Vagina (tissue), 2 donors: Measurements from ENCODE around the gene STX5. TPM values are rescaled to one million over a fixed set of nuclear protein-coding genes. Genes with fewer than 3 reads are reported as not detected.
"Not testable (repeated sequence)": the region's sequence is repeated elsewhere in the genome, so short reads cannot be mapped to it uniquely, and the experiment has no call there.

ENCODE experiments used
- DNase-seq, 2 donors: peaks; one replicate each; pipeline ENCODE4 v3.0.0-alpha.2; 2017; ENCODE audit errors: extremely low spot score in 2 of 2
- H3K27ac ChIP-seq: fragments of 200-600 bp; sonication (generic); one replicate; pipeline ENCODE4 v1.5.1; 2019
- H3K27me3 ChIP-seq: fragments of 200-600 bp; sonication (generic); one replicate; pipeline ENCODE4 v1.5.1; 2019
- H3K36me3 ChIP-seq, 2 donors: fragments of 200-600 bp; sonication (generic); one replicate each; pipeline ENCODE4 v1.5.1; 2017 to 2019
- H3K4me1 ChIP-seq: fragments of 200-600 bp; sonication (generic); one replicate; pipeline ENCODE4 v1.5.1; 2019
- H3K4me3 ChIP-seq, 2 donors: fragments of 200-600 bp; sonication (generic); 1 replicate in 1 of 2; 2 replicates in 1 of 2; pipeline ENCODE4 v1.5.1; 2016 to 2019
- H3K9me3 ChIP-seq: fragments of 200-600 bp; sonication (generic); one replicate; pipeline ENCODE4 v1.5.1; 2019
- POLR2A ChIP-seq, 2 donors: fragments of 450-650 bp; IDR thresholded peaks; one replicate each; pipeline ENCODE4 v1.6.1; 2017; ENCODE audit warnings: antibody characterized with exemption in 2 of 2, mild to moderate bottlenecking in 2 of 2, moderate library complexity in 2 of 2
- POLR2AphosphoS5 ChIP-seq, 2 donors: sonication (generic); formaldehyde crosslinking; IDR thresholded peaks; one replicate each; pipeline ENCODE4 v1.9.0; 2017; ENCODE audit warnings: antibody characterized with exemption in 2 of 2, mild to moderate bottlenecking in 2 of 2, low read depth in 1 of 2; ENCODE audit not compliant: insufficient read depth in 1 of 2
- intact Hi-C: fragments of 100-400 bp; cut with DNase I; formaldehyde crosslinking; loops from one replicate; pipeline ENCODE4 v1.15.1; 2023
- total RNA-seq: library from RNA; depleted of rRNA; stranded (reverse); fragments of >200 nt; gene quantifications from one replicate; pipeline ENCODE4 v1.2.3, GENCODE V29; 2016
- TF ChIP-seq, protein P1 (sequence below), 3 experiments: fragments of 450-650 bp in 2 of 3; fragments of 200-600 bp in 1 of 3; sonication (generic) in 1 of 3; IDR thresholded peaks; one replicate each; pipeline ENCODE4 v1.5.1; 2017 to 2019; ENCODE audit warnings: antibody characterized with exemption in 3 of 3, mild to moderate bottlenecking in 2 of 3, moderate library complexity in 2 of 3

STX5 gene
- total RNA-seq, 1 donor from 2014 or later = 35.6 TPM

GRCh38 chr11:62839050-62839945, 7.4 kb upstream of the STX5 start, which contains the start of gene WDR74:
WDR74 (minus strand) TSS chr11:62839590; CDS start chr11:62839570, 20 bp downstream.
- TF ChIP-seq POLR2AphosphoS5 (IDR thresholded peaks at IDR 0.05; ENCODE audit: insufficient read depth in 1 of 2, low read depth in 1 of 2) = peak; percentile 97 to 98
- TF ChIP-seq, protein P1, sequence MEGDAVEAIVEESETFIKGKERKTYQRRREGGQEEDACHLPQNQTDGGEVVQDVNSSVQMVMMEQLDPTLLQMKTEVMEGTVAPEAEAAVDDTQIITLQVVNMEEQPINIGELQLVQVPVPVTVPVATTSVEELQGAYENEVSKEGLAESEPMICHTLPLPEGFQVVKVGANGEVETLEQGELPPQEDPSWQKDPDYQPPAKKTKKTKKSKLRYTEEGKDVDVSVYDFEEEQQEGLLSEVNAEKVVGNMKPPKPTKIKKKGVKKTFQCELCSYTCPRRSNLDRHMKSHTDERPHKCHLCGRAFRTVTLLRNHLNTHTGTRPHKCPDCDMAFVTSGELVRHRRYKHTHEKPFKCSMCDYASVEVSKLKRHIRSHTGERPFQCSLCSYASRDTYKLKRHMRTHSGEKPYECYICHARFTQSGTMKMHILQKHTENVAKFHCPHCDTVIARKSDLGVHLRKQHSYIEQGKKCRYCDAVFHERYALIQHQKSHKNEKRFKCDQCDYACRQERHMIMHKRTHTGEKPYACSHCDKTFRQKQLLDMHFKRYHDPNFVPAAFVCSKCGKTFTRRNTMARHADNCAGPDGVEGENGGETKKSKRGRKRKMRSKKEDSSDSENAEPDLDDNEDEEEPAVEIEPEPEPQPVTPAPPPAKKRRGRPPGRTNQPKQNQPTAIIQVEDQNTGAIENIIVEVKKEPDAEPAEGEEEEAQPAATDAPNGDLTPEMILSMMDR (IDR thresholded peaks at IDR 0.05) = no peak
- peak in 1 of 2 donors; percentile 94 for TF ChIP-seq POLR2A (IDR thresholded peaks at IDR 0.05)
- Histone ChIP-seq H3K27me3 (no peaks in the 10 kb centered on the region), H3K4me1 (peaks cover 37% of the 10 kb centered on the region), H3K27ac (peak within 1 kb of the TSS; percentile 97), H3K4me3 (peak within 1 kb of the TSS; percentile 58 to 88), H3K9me3 (no peaks in the 10 kb centered on the region), H3K36me3 (peaks cover 0 to 14% of the 10 kb centered on the region in 2 donors)
- intact Hi-C loops = loop anchor here (5.0 to 10.0 kb wide), 2 partner anchors 37 to 54 kb away; partner anchors contain the start of gene TMEM179B
- DNase-seq = peak in 1 of 2 donors; percentile 97

DNA sequence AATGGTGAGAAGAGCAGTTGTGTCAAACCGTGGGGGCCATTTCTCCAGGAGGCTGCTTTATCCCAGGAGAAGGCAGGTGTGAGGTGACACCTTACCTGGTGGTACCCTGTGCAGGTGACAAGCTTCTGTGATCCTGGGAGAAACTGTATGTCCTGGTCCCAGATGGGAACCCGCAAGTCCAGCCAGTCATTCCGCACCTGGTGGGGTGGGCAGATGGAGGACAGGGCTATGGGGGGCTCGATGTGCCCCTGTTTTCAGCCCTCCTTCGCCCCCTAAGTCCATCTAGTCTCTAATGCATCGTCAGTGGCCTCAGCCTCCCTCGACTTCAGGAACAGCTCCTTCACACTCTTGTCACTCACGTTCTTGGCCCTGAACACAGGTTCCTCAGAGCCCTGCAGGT, 3.5 kb upstream of the STX5 start:
- intact Hi-C loops = loop anchor here (5.0 to 10.0 kb wide), 2 partner anchors 33 to 51 kb away; partner anchors contain the start of gene TMEM179B
- Histone ChIP-seq H3K9me3 (no peaks in the 10 kb centered on the region), H3K27ac (no peak overlapping the region)

GRCh38 chr11:62832336-62833234, 734 bp upstream of the STX5 start, which contains the start of gene TEX54:
TEX54 (minus strand) TSS chr11:62832841.
- Histone ChIP-seq H3K9me3 (no peaks in the 10 kb centered on the region), H3K36me3 (peaks cover 0 to 14% of the 10 kb centered on the region in 2 donors), H3K4me3 (peak within 1 kb of the TSS; percentile 96 to 99), H3K4me1 (peaks cover 59% of the 10 kb centered on the region), H3K27me3 (no peaks in the 10 kb centered on the region), H3K27ac (peak within 1 kb of the TSS; percentile 94)
- TF ChIP-seq, protein P1 (IDR thresholded peaks at IDR 0.05) = no peak
- peak in 1 of 2 donors; percentile 5 for TF ChIP-seq POLR2AphosphoS5 (IDR thresholded peaks at IDR 0.05; ENCODE audit: insufficient read depth in 1 of 2, low read depth in 1 of 2)
- intact Hi-C loops = loop anchor here (10.0 kb wide), 1 partner anchor 48 kb away; the partner anchor contains the start of gene TMEM179B
- peak in 1 of 2 donors; percentile 93 for DNase-seq

More for the DNA sequence above, 3.5 kb upstream of the STX5 start:
- DNase-seq = no peak
- H3K36me3 ChIP-seq = peaks cover 0 to 14% of the 10 kb centered on the region in 2 donors
- H3K27me3 ChIP-seq = no peaks in the 10 kb centered on the region
- TF ChIP-seq POLR2A (IDR thresholded peaks at IDR 0.05) (no peak), POLR2AphosphoS5 (IDR thresholded peaks at IDR 0.05; ENCODE audit: insufficient read depth in 1 of 2, low read depth in 1 of 2) (no peak)
- TF ChIP-seq, protein P1 (IDR thresholded peaks at IDR 0.05) = no peak
- peaks cover 49% of the 10 kb centered on the region for H3K4me1 ChIP-seq
- no peak overlapping the region for H3K4me3 ChIP-seq

DNA sequence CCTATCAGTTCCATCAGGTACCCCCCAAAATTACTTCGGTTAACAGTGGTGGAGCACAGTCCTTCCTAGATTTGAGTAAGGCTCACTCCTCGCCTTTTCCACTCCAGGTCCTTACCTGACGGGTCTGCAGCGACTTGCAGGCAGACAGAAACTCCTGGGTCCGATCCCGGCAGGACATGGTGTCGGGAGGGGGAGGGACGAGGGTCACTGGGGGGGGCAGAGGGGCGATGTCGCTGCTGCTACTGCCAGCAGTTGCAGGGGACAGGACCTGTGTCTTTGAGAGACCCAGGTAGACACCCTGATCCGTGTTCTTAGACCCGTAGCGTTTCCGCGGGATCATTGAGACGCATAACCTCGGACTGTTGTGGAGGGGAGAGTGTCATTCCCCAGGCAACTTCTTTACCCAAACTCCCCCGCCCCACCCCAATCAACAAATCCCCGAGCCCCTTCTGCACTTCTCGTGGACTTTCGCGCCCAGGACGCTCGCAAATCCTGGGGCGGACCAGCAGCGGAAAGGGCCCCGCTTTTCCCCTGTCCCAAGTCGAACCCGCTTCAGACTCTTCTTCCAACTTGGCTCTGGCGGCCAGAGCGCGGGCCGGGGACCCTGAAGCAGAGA, 839 bp downstream of the STX5 start:
- peak overlapping the region; percentile 96 to 99 for H3K4me3 ChIP-seq
- intact Hi-C loops = loop anchor here (10.0 kb wide), 1 partner anchor 46 kb away; the partner anchor contains the start of gene TMEM179B
- peaks cover 55% of the 10 kb centered on the region for H3K4me1 ChIP-seq
- no peaks in the 10 kb centered on the region for H3K9me3 ChIP-seq
- H3K27ac ChIP-seq = peak overlapping the region; percentile 94
- DNase-seq = no peak
- peaks cover 0 to 29% of the 10 kb centered on the region in 2 donors for H3K36me3 ChIP-seq
- TF ChIP-seq POLR2AphosphoS5 (IDR thresholded peaks at IDR 0.05; ENCODE audit: insufficient read depth in 1 of 2, low read depth in 1 of 2) (peak in 1 of 2 donors; percentile 45), POLR2A (IDR thresholded peaks at IDR 0.05) (peak in 1 of 2 donors; percentile 48)
- TF ChIP-seq, protein P1 (IDR thresholded peaks at IDR 0.05) = no peak
- no peaks in the 10 kb centered on the region for H3K27me3 ChIP-seq

DNA sequence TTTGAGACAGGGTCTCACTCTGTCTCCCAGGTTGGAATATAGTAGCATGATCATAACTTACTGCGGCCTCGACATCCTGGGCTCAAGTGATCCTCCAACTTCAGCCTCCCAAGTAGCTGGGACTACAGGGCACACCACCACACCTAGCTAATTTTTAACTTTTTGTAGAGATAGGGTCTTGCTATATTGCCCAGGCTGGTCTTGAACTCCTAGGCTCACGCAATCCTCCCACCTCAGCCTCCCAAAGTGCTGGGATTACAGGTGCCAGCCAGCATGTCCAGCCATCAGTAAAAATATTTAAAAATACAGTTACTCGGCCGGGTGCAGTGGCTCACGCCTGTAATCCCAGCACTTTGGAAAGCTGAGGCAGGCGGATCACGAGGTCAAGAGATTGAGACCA, 3.7 kb downstream of the STX5 start:
- H3K9me3 ChIP-seq, H3K27ac ChIP-seq, intact Hi-C loops, DNase-seq, H3K4me3 ChIP-seq, H3K27me3 ChIP-seq: not testable (repeated sequence)
- peaks cover 41% of the 10 kb centered on the region for H3K4me1 ChIP-seq
- H3K36me3 ChIP-seq = peaks cover 0 to 44% of the 10 kb centered on the region in 2 donors
